ENCODE results near the gene APC2.

DNA sequence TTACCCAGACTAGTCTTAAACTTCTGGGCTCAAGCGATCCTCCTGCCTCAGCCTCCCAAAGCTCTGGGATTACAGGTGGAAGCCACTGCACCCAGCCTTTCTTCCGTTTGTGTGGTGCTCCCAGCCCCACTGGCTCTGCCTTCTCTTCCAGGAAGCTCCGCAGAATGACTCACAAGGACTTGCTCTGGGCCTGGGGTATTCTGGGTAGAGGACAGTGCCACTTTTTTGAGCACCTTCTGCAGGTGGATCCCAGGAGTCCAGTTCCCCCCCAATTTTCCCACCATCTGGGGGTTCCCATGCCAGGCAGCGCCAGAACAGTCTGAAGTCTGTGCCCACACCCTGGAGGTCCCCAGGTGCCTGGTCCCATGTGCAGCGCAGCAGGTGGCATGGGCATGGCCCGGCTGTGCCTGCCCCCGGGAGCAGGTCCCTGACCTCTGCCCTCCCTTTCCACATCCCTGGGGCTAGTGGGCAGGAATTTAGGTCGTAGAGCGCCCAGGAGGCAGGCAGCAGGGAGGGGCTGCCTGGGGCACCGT lies 42.6 kb downstream of the APC2 start:
- TF ChIP-seq, protein P1, sequence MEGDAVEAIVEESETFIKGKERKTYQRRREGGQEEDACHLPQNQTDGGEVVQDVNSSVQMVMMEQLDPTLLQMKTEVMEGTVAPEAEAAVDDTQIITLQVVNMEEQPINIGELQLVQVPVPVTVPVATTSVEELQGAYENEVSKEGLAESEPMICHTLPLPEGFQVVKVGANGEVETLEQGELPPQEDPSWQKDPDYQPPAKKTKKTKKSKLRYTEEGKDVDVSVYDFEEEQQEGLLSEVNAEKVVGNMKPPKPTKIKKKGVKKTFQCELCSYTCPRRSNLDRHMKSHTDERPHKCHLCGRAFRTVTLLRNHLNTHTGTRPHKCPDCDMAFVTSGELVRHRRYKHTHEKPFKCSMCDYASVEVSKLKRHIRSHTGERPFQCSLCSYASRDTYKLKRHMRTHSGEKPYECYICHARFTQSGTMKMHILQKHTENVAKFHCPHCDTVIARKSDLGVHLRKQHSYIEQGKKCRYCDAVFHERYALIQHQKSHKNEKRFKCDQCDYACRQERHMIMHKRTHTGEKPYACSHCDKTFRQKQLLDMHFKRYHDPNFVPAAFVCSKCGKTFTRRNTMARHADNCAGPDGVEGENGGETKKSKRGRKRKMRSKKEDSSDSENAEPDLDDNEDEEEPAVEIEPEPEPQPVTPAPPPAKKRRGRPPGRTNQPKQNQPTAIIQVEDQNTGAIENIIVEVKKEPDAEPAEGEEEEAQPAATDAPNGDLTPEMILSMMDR (IDR thresholded peaks at IDR 0.05) = no peak
- TF ChIP-seq POLR2A (IDR thresholded peaks at IDR 0.05) = no peak
